KOPT-K1 (cell line): ENCODE data around the gene FAM3D.
"Not testable (repeated sequence)": the region's sequence is repeated elsewhere in the genome, so short reads cannot be mapped to it uniquely, and the experiment has no call there.

Experiments used
- H3K27ac ChIP-seq: fragments of 200-600 bp; sonication (generic); 2 replicates; pipeline ENCODE4 v1.5.1; 2016; ENCODE audit warnings: antibody characterized with exemption, mild to moderate bottlenecking, low read depth, low read length; ENCODE audit not compliant: poor library complexity, severe bottlenecking
- H3K36me3 ChIP-seq: fragments of 200-600 bp; sonication (generic); 2 replicates; pipeline ENCODE4 v1.5.1; 2017; ENCODE audit warnings: antibody characterized with exemption, mild to moderate bottlenecking, low read length, moderate library complexity; ENCODE audit not compliant: insufficient read depth
- H3K9me3 ChIP-seq: fragments of 200-600 bp; sonication (generic); 2 replicates; pipeline ENCODE4 v1.5.1; 2017; ENCODE audit warnings: antibody characterized with exemption, low read length, mild to moderate bottlenecking; ENCODE audit not compliant: insufficient read depth, poor library complexity, severe bottlenecking

Gene FAM3D

GRCh38 chr3:58666683-58667082 lies at the start of gene FAM3D:
Gene FAM3D (minus strand): TSS chr3:58666774. CDS start chr3:58655563, 11,211 bp downstream.
- Histone ChIP-seq H3K27ac (no peak within 1 kb of the TSS), H3K36me3 (no peaks in the 10 kb centered on the region), H3K9me3 (no peaks in the 10 kb centered on the region)

GRCh38 chr3:58713715-58714401 lies 47.3 kb upstream of the FAM3D start:
- Histone ChIP-seq H3K36me3 (no peaks in the 10 kb centered on the region), H3K9me3 (no peaks in the 10 kb centered on the region), H3K27ac (no peak overlapping the region)

GRCh38 chr3:58711871-58712270 lies 45.3 kb upstream of the FAM3D start:
- no peaks in the 10 kb centered on the region for H3K9me3 ChIP-seq
- no peak overlapping the region for H3K27ac ChIP-seq
- no peaks in the 10 kb centered on the region for H3K36me3 ChIP-seq

- H3K36me3 ChIP-seq, H3K9me3 ChIP-seq, H3K27ac ChIP-seq: not testable (repeated sequence)
These were observed 42.4 kb upstream of the FAM3D start for GRCh38 chr3:58708983-58709382.

- no peak overlapping the region for H3K27ac ChIP-seq
- H3K36me3 ChIP-seq, result no peaks in the 10 kb centered on the region
- H3K9me3 ChIP-seq, result no peaks in the 10 kb centered on the region
These were observed 41.7 kb upstream of the FAM3D start for GRCh38 chr3:58708116-58708791.

- Histone ChIP-seq H3K9me3 (no peaks in the 10 kb centered on the region), H3K27ac (no peak overlapping the region), H3K36me3 (no peaks in the 10 kb centered on the region)
These were observed 40.9 kb upstream of the FAM3D start for GRCh38 chr3:58707390-58707930.

GRCh38 chr3:58706395-58707167 lies 40.0 kb upstream of the FAM3D start:
- H3K9me3 ChIP-seq, result no peaks in the 10 kb centered on the region
- no peak overlapping the region for H3K27ac ChIP-seq
- no peaks in the 10 kb centered on the region for H3K36me3 ChIP-seq

GRCh38 chr3:58704745-58705144 lies 38.2 kb upstream of the FAM3D start:
- Histone ChIP-seq H3K36me3 (no peaks in the 10 kb centered on the region), H3K27ac (no peak overlapping the region), H3K9me3 (no peaks in the 10 kb centered on the region)

GRCh38 chr3:58704304-58704703 lies 37.7 kb upstream of the FAM3D start:
- H3K9me3 ChIP-seq, H3K36me3 ChIP-seq, H3K27ac ChIP-seq: not testable (repeated sequence)

GRCh38 chr3:58698246-58698645 lies 31.7 kb upstream of the FAM3D start:
- Histone ChIP-seq H3K36me3 (no peaks in the 10 kb centered on the region), H3K27ac (no peak overlapping the region), H3K9me3 (no peaks in the 10 kb centered on the region)

GRCh38 chr3:58697561-58697960 lies 31.0 kb upstream of the FAM3D start:
- no peak overlapping the region for H3K27ac ChIP-seq
- no peaks in the 10 kb centered on the region for H3K36me3 ChIP-seq
- peaks cover 4% of the 10 kb centered on the region for H3K9me3 ChIP-seq

GRCh38 chr3:58696813-58697212 lies 30.2 kb upstream of the FAM3D start:
- not testable (repeated sequence) for H3K36me3 ChIP-seq, H3K27ac ChIP-seq, H3K9me3 ChIP-seq

GRCh38 chr3:58696093-58696492 lies 29.5 kb upstream of the FAM3D start:
- H3K9me3 ChIP-seq, result peaks cover 16% of the 10 kb centered on the region
- no peaks in the 10 kb centered on the region for H3K36me3 ChIP-seq
- no peak overlapping the region for H3K27ac ChIP-seq

- peaks cover 24% of the 10 kb centered on the region for H3K9me3 ChIP-seq
- not testable (repeated sequence) for H3K27ac ChIP-seq, H3K36me3 ChIP-seq
These were observed 28.7 kb upstream of the FAM3D start for GRCh38 chr3:58695284-58695683.
